A549 (cell line): ENCODE data around the gene DSCAM. TPM values are rescaled to one million over a fixed set of nuclear protein-coding genes. Genes with fewer than 3 reads are reported as not detected.

ENCODE experiments used
- ATAC-seq, 2 experiments: fragments of 200-7000 bp in 1 of 2; fragments of >200 bp in 1 of 2; cut with Nextera tagmentation in 1 of 2; cut with Tn5 transposase in 1 of 2; 3 replicates each; pipeline versions ENCODE4 v1.8.0 to v1.9.1; 2018 to 2020; ENCODE audit warnings: mild to moderate bottlenecking in 1 of 2, moderate library complexity in 1 of 2
- CTCF ChIA-PET: fragments of 300-600 bp; sonication (Branson Sonifier 250); formaldehyde crosslinking; extraction: SDS; loops from one replicate; lab custom pipeline; 2021; ENCODE audit warnings: antibody characterized with exemption, inconsistent platforms; lab: Yijun Ruan, JAX
- POLR2A ChIA-PET: fragments of 350-600 bp; formaldehyde crosslinking; extraction: SDS; loops from one replicate; lab custom pipeline; 2021; ENCODE audit warnings: antibody characterized with exemption, inconsistent platforms; lab: Yijun Ruan, JAX
- DNase-seq, 2 experiments: peaks; one replicate each; pipeline versions ENCODE4 v3.0.0 to v3.0.0-alpha.2; 2011 to 2016; ENCODE audit warnings: low read depth in 1 of 2, low spot score in 1 of 2
- FAIRE-seq: peaks from 2 replicates; lab custom pipeline; 2011; peaks lifted over from hg19 to GRCh38; lab: Jason Lieb, UNC
- H3K27ac ChIP-seq, 2 experiments: fragments of >200 bp; sonication (Bioruptor Twin); formaldehyde crosslinking; 3 replicates each; pipeline ENCODE4 v1.5.1; 2016 to 2017
- H3K4me1 ChIP-seq: fragments of >200 bp; sonication (Bioruptor Twin); formaldehyde crosslinking; 3 replicates; pipeline ENCODE4 v1.6.1; 2016
- H3K4me2 ChIP-seq: fragments of >200 bp; sonication (Bioruptor Twin); formaldehyde crosslinking; 3 replicates; pipeline ENCODE4 v1.6.1; 2016
- H3K4me3 ChIP-seq: fragments of >200 bp; sonication (Bioruptor Twin); formaldehyde crosslinking; 3 replicates; pipeline ENCODE4 v1.5.1; 2016
- H3K9me3 ChIP-seq: fragments of >200 bp; sonication (Bioruptor Twin); formaldehyde crosslinking; 3 replicates; pipeline ENCODE4 v1.6.1; 2016
- CBX8 ChIP-seq: fragments of 200-600 bp; sonication (generic); IDR thresholded peaks from 2 replicates; pipeline ENCODE4 v1.6.1; 2016
- ELK1 ChIP-seq: fragments of 150-350 bp; IDR thresholded peaks from 2 replicates; pipeline ENCODE4 v1.6.1; 2014; ENCODE audit warnings: low read depth, mild to moderate bottlenecking, low read length
- EP300 ChIP-seq, 2 experiments: fragments of >200 bp; sonication (Bioruptor Twin); formaldehyde crosslinking; IDR thresholded peaks; 2 replicates in 1 of 2; 3 replicates in 1 of 2; pipeline ENCODE4 v1.6.1; 2016 to 2017
- ESRRA ChIP-seq: fragments of 150-350 bp; IDR thresholded peaks from 2 replicates; pipeline ENCODE4 v1.6.1; 2014; ENCODE audit warnings: mild to moderate bottlenecking, low read length, borderline replicate concordance
- FOXS1 ChIP-seq: fragments of 250-450 bp; sonication (Bioruptor Pico); IDR thresholded peaks from 2 replicates; pipeline ENCODE4 v1.5.0; 2020; ENCODE audit warnings: mild to moderate bottlenecking, moderate library complexity
- GATA3 ChIP-seq: IDR thresholded peaks from 2 replicates; pipeline ENCODE4 v1.6.1; 2012; ENCODE audit warnings: borderline replicate concordance
- HDAC2 ChIP-seq: fragments of 200-600 bp; sonication (generic); IDR thresholded peaks from 2 replicates; pipeline ENCODE4 v1.6.1; 2016
- HES2 ChIP-seq: fragments of >200 bp; sonication (Bioruptor Twin); formaldehyde crosslinking; IDR thresholded peaks from 2 replicates; pipeline ENCODE4 v1.6.1; 2016
- HOXA7 ChIP-seq: fragments of 250-450 bp; sonication (Bioruptor Pico); IDR thresholded peaks from 2 replicates; pipeline ENCODE4 v1.5.0; 2020; ENCODE audit warnings: mild to moderate bottlenecking, moderate library complexity
- HOXB13 ChIP-seq: fragments of 250-450 bp; sonication (Bioruptor Pico); IDR thresholded peaks from 2 replicates; pipeline ENCODE4 v1.5.0; 2020; ENCODE audit warnings: low read depth, mild to moderate bottlenecking, moderate library complexity
- JUNB ChIP-seq: fragments of >200 bp; sonication (Bioruptor Twin); formaldehyde crosslinking; IDR thresholded peaks from 2 replicates; pipeline ENCODE4 v1.6.1; 2016
- KDM1A ChIP-seq: fragments of 200-600 bp; sonication (generic); IDR thresholded peaks from 2 replicates; pipeline ENCODE4 v1.6.1; 2016; ENCODE audit warnings: low read depth, mild to moderate bottlenecking
- MAFK ChIP-seq: fragments of 450-650 bp; IDR thresholded peaks from 2 replicates; pipeline ENCODE4 v1.6.1; 2014; ENCODE audit not compliant: partially characterized antibody
- MYC ChIP-seq: IDR thresholded peaks from 2 replicates; pipeline ENCODE4 v1.6.1; 2012; ENCODE audit warnings: mild to moderate bottlenecking, inconsistent platforms, low read length, improper control_type of control experiment, borderline replicate concordance
- NR3C1 ChIP-seq: fragments of >200 bp; sonication (Bioruptor Twin); formaldehyde crosslinking; IDR thresholded peaks from 3 replicates; pipeline ENCODE4 v1.6.1; 2017
- POLR2A ChIP-seq: IDR thresholded peaks from 2 replicates; pipeline ENCODE4 v1.6.1; 2012; ENCODE audit warnings: mild to moderate bottlenecking, low read length
- POLR2AphosphoS2 ChIP-seq: conservative IDR thresholded peaks from 2 replicates; pipeline ENCODE4 v1.6.1; 2012; ENCODE audit warnings: low read length, improper control_type of control experiment, inconsistent platforms
- RAD21 ChIP-seq, 2 experiments: fragments of >200 bp in 1 of 2; sonication (Bioruptor Twin) in 1 of 2; formaldehyde crosslinking in 1 of 2; IDR thresholded peaks in 1 of 2; conservative IDR thresholded peaks in 1 of 2; 2 replicates in 1 of 2; 3 replicates in 1 of 2; pipeline ENCODE4 v1.6.1; 2012 to 2018; ENCODE audit warnings: inconsistent platforms in 1 of 2
- RCOR1 ChIP-seq: fragments of 150-350 bp; IDR thresholded peaks from 2 replicates; pipeline ENCODE4 v1.6.1; 2014; ENCODE audit warnings: antibody characterized with exemption, low read length, low read depth
- REST ChIP-seq: fragments of 200-600 bp; sonication (generic); IDR thresholded peaks from 2 replicates; pipeline ENCODE4 v1.6.1; 2016; ENCODE audit warnings: antibody characterized with exemption, mild to moderate bottlenecking, moderate library complexity
- RFX5 ChIP-seq: fragments of 450-650 bp; IDR thresholded peaks from 2 replicates; pipeline ENCODE4 v1.7.1; 2014; ENCODE audit warnings: antibody characterized with exemption, mild to moderate bottlenecking, moderate library complexity
- RNF2 ChIP-seq: fragments of 200-600 bp; sonication (generic); IDR thresholded peaks from 2 replicates; pipeline ENCODE4 v1.6.1; 2016; ENCODE audit warnings: low read depth, mild to moderate bottlenecking, antibody characterized with exemption, moderate library complexity, borderline replicate concordance
- SMC3 ChIP-seq: fragments of >200 bp; sonication (Bioruptor Twin); formaldehyde crosslinking; IDR thresholded peaks from 3 replicates; pipeline ENCODE4 v1.6.1; 2018; ENCODE audit warnings: inconsistent platforms
- TFCP2L1 ChIP-seq: fragments of 250-450 bp; sonication (Bioruptor Pico); IDR thresholded peaks from 2 replicates; pipeline ENCODE4 v1.5.0; 2021; ENCODE audit warnings: mild to moderate bottlenecking
- ZC3H11A ChIP-seq: fragments of 450-650 bp; IDR thresholded peaks from 2 replicates; pipeline ENCODE4 v1.6.1; 2014; ENCODE audit warnings: antibody characterized with exemption, mild to moderate bottlenecking
- ZNF302 ChIP-seq: fragments of 250-450 bp; sonication (Bioruptor Pico); IDR thresholded peaks from 2 replicates; pipeline ENCODE4 v1.9.0; 2021; ENCODE audit warnings: inconsistent platforms, mild to moderate bottlenecking, moderate library complexity
- WGBS: methylation state at CpG from one replicate; pipeline ENCODE4 v1.1.6; 2017; ENCODE audit errors: missing lambda C conversion rate; 5-methylcytosine and 5-hydroxymethylcytosine counted together
- polyA plus RNA-seq, 4 experiments: library from polyadenylated mRNA; depleted of rRNA in 3 of 4; stranded (reverse); fragments of >200 nt; fragmentation: RNase III in 1 of 4; extraction: RNeasy Plus Mini Kit Qiagen cat#74134 plus additional on column Dnase treatment in 1 of 4; gene quantifications; 2 replicates in 3 of 4; 3 replicates in 1 of 4; pipeline ENCODE4 v1.2.3, GENCODE V29; 2011 to 2017

The DSCAM gene
- polyA plus RNA-seq, 2 of the 4 experiments (the other 2 are of a cell fraction): not detected

- POLR2A ChIA-PET: no interaction called here
- no peak overlapping the region for H3K27ac ChIP-seq
- no peaks in the 10 kb centered on the region for H3K9me3 ChIP-seq
- H3K4me3 ChIP-seq: no peak overlapping the region
- ATAC-seq (no peak), FAIRE-seq (no peak), DNase-seq (no peak)
- CTCF ChIA-PET: no interaction called here
- no peaks in the 10 kb centered on the region for H3K4me1 ChIP-seq
- WGBS: 15% methylated on average over 6 of the region's 6 CpGs
- TF ChIP-seq MAFK (no peak), HOXA7 (CRISPR knock-in tag) (no peak), HES2 (no peak), MYC (no peak), RCOR1 (no peak), RNF2 (no peak), HDAC2 (no peak), GATA3 (no peak)
- TF ChIP-seq, all 56 proteins: peak for 0
- H3K4me2 ChIP-seq: no peak overlapping the region
Observed at GRCh38 chr21:40696246-40696645, 150.7 kb downstream of the DSCAM start.

GRCh38 chr21:40689840-40690360, 157.1 kb downstream of the DSCAM start:
- POLR2A ChIA-PET: no interaction called here

GRCh38 chr21:40689217-40689616, 157.7 kb downstream of the DSCAM start:
- ChIA-PET CTCF (no interaction called here), POLR2A (no interaction called here)
- no peak for ATAC-seq
- H3K4me2 ChIP-seq: no peak overlapping the region
- H3K4me3 ChIP-seq: no peak overlapping the region
- no peak for TF ChIP-seq RAD21 (conservative IDR thresholded peaks at IDR 0.05 in 1 of 2, IDR thresholded peaks at IDR 0.05 in 1 of 2)
- no peak for TF ChIP-seq JUNB
- TF ChIP-seq RFX5: no peak
- TF ChIP-seq ESRRA: no peak
- TF ChIP-seq TFCP2L1 (CRISPR knock-in tag): no peak
- TF ChIP-seq ELK1: no peak
- TF ChIP-seq HOXB13 (CRISPR knock-in tag): no peak
- no peak for TF ChIP-seq EP300 (IDR thresholded peaks at IDR 0.05)
- TF ChIP-seq RCOR1: no peak
- TF ChIP-seq HES2: no peak
- TF ChIP-seq HOXA7 (CRISPR knock-in tag): no peak
- 16% methylated on average over 4 of the region's 4 CpGs for WGBS
- H3K27ac ChIP-seq: no peak overlapping the region
- DNase-seq: no peak
- H3K9me3 ChIP-seq: no peaks in the 10 kb centered on the region
- no peak for FAIRE-seq
- H3K4me1 ChIP-seq: no peaks in the 10 kb centered on the region

More at GRCh38 chr21:40689840-40690360, 157.1 kb downstream of the DSCAM start:
- Histone ChIP-seq H3K9me3 (no peaks in the 10 kb centered on the region), H3K27ac (no peak overlapping the region), H3K4me2 (no peak overlapping the region), H3K4me3 (no peak overlapping the region), H3K4me1 (no peaks in the 10 kb centered on the region)
- WGBS: 14% methylated on average over 4 of the region's 4 CpGs
- DNase-seq (no peak), FAIRE-seq (no peak), ATAC-seq (no peak)
- no peak for TF ChIP-seq CBX8
- TF ChIP-seq RFX5: no peak
- TF ChIP-seq RAD21 (conservative IDR thresholded peaks at IDR 0.05 in 1 of 2, IDR thresholded peaks at IDR 0.05 in 1 of 2): no peak
- CTCF ChIA-PET: no interaction called here

- H3K27ac ChIP-seq: no peak overlapping the region
- ATAC-seq: no peak
- 13% methylated on average over 5 of the region's 5 CpGs for WGBS
- no peak for DNase-seq
- H3K9me3 ChIP-seq: no peaks in the 10 kb centered on the region
- no peak overlapping the region for H3K4me2 ChIP-seq
- TF ChIP-seq CBX8 (no peak), POLR2AphosphoS2 (no peak), HES2 (no peak), SMC3 (no peak), KDM1A (no peak), NR3C1 (no peak), FOXS1 (CRISPR knock-in tag) (no peak), POLR2A (no peak), ZC3H11A (no peak), ZNF302 (CRISPR knock-in tag) (no peak), REST (no peak), MYC (no peak)
- H3K4me1 ChIP-seq: no peaks in the 10 kb centered on the region
- CTCF ChIA-PET: no interaction called here
- POLR2A ChIA-PET: no interaction called here
- FAIRE-seq: no peak
- no peak overlapping the region for H3K4me3 ChIP-seq
Observed at GRCh38 chr21:40688106-40688864, 158.7 kb downstream of the DSCAM start.
